Fibroblast of lung (primary cell): ENCODE measurements around the gene CILP. TPM values are rescaled to one million over a fixed set of nuclear protein-coding genes. Genes with fewer than 3 reads are reported as not detected.

Source experiments
- DNase-seq, 2 donors: peaks; one replicate each; pipeline versions ENCODE4 v3.0.0 to v3.0.0-alpha.2; 2010; ENCODE audit warnings: low read depth in 2 of 2
- H2AFZ ChIP-seq: 2 replicates; pipeline ENCODE4 v1.5.1; 2012; ENCODE audit warnings: low read length, control low read depth, inconsistent platforms
- H3K27ac ChIP-seq: 2 replicates; pipeline ENCODE4 v1.5.1; 2011; ENCODE audit warnings: low read length, control low read depth; ENCODE audit not compliant: insufficient read depth
- H3K27me3 ChIP-seq: 2 replicates; pipeline ENCODE4 v1.5.1; 2011; ENCODE audit warnings: mild to moderate bottlenecking, low read length; ENCODE audit not compliant: control insufficient read depth, insufficient read depth
- H3K36me3 ChIP-seq: 2 replicates; pipeline ENCODE4 v1.5.1; 2011; ENCODE audit warnings: low read length; ENCODE audit not compliant: control insufficient read depth, insufficient read depth
- H3K4me1 ChIP-seq: 2 replicates; pipeline ENCODE4 v1.5.1; 2011; ENCODE audit warnings: low read length; ENCODE audit not compliant: control insufficient read depth, insufficient read depth; ENCODE audit errors: extremely low read depth
- H3K4me2 ChIP-seq: 2 replicates; pipeline ENCODE4 v1.5.1; 2011; ENCODE audit warnings: low read length, control low read depth; ENCODE audit not compliant: insufficient read depth; ENCODE audit errors: extremely low read depth
- H3K4me3 ChIP-seq, 4 experiments: fragments of 200-600 bp in 1 of 4; sonication (generic) in 1 of 4; replicated peaks in 1 of 4; 2 replicates each; pipeline ENCODE4 v1.5.1; 2011 to 2016; ENCODE audit warnings: low read length in 4 of 4, low read depth in 3 of 4, mild to moderate bottlenecking in 3 of 4, control low read depth in 2 of 4, inconsistent platforms in 1 of 4, mixed read lengths in 1 of 4; ENCODE audit not compliant: insufficient read depth in 1 of 4; ENCODE audit errors: control extremely low read depth in 1 of 4
- H3K79me2 ChIP-seq: 2 replicates; pipeline ENCODE4 v1.5.1; 2012; ENCODE audit warnings: mild to moderate bottlenecking, low read length, inconsistent platforms; ENCODE audit not compliant: control insufficient read depth, insufficient read depth
- H3K9ac ChIP-seq: 2 replicates; pipeline ENCODE4 v1.5.1; 2011; ENCODE audit warnings: mild to moderate bottlenecking, low read length, control low read depth; ENCODE audit not compliant: insufficient read depth
- H3K9me3 ChIP-seq: 2 replicates; pipeline ENCODE4 v1.5.1; 2012; ENCODE audit warnings: low read depth, low read length; ENCODE audit not compliant: control insufficient read depth, insufficient read depth
- H4K20me1 ChIP-seq: 2 replicates; pipeline ENCODE4 v1.5.1; 2011; ENCODE audit warnings: low read length; ENCODE audit not compliant: control insufficient read depth, insufficient read depth; ENCODE audit errors: extremely low read depth
- CTCF ChIP-seq, 2 donors: IDR thresholded peaks in 1 of 2; conservative IDR thresholded peaks in 1 of 2; 1 replicate in 1 of 2; 2 replicates in 1 of 2; pipeline ENCODE4 v1.5.1; 2011 to 2012; ENCODE audit warnings: low read length in 2 of 2, control low read depth in 1 of 2, inconsistent platforms in 1 of 2, low read depth in 1 of 2, mild to moderate bottlenecking in 1 of 2
- EZH2 ChIP-seq: IDR thresholded peaks from 2 replicates; pipeline ENCODE4 v1.5.1; 2012; ENCODE audit warnings: low read length, control low read depth, mild to moderate bottlenecking; ENCODE audit errors: missing control alignments
- polyA plus RNA-seq, 2 donors: library from polyadenylated mRNA; depleted of rRNA in 1 of 2; stranded (reverse) in 1 of 2; unstranded in 1 of 2; fragments of >200 nt; gene quantifications; 2 replicates each; pipeline ENCODE4 v1.2.1, GENCODE V29; 2011 to 2012; ENCODE audit warnings: missing spikeins in 1 of 2
- total RNA-seq: library from RNA; depleted of rRNA; stranded (reverse); fragments of >200 nt; gene quantifications from 2 replicates; pipeline ENCODE4 v1.2.1, GENCODE V29; 2014

Gene CILP
- total and polyA plus RNA-seq, 2 donors (not counting 1 experiment from before 2014, with no cell fraction given) = 0.06 to 0.17 TPM

DNA sequence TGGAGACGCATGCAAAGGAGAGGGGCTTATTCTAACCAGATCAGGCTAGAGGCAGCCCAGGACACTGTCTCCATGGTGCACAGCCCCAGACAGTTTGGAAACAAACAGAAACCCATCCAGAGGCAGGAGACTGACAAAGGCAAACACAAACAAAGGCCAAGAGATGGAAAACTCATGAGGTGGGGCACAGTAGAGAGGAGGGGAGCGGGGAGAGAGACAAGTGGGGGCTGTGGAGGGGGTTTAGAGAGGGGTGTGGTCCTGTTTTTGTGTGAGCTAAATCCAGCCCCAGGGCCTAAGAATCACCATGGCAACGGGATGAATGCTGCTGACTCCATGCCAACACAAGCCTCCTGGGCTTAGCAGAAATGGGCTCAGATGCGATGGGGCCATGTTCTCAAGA, 43.1 kb upstream of the CILP start:
- no peak overlapping the region for H3K27ac ChIP-seq
- no peak overlapping the region for H3K4me2 ChIP-seq
- H3K4me1 ChIP-seq = no peaks in the 10 kb centered on the region
- H4K20me1 ChIP-seq = no peaks in the 10 kb centered on the region
- no peaks in the 10 kb centered on the region for H3K9me3 ChIP-seq
- no peaks in the 10 kb centered on the region for H3K79me2 ChIP-seq
- no peak overlapping the region for H2AFZ ChIP-seq
- no peaks in the 10 kb centered on the region for H3K36me3 ChIP-seq
- no peak for TF ChIP-seq CTCF (conservative IDR thresholded peaks at IDR 0.05 in 1 of 2, IDR thresholded peaks at IDR 0.05 in 1 of 2; ENCODE audit: low read depth in 1 of 2, low read length in 2 of 2)
- TF ChIP-seq EZH2 = no peak
- no peak for DNase-seq
- H3K27me3 ChIP-seq = no peaks in the 10 kb centered on the region
- H3K9ac ChIP-seq = no peak overlapping the region
- H3K4me3 ChIP-seq = no peak overlapping the region

DNA sequence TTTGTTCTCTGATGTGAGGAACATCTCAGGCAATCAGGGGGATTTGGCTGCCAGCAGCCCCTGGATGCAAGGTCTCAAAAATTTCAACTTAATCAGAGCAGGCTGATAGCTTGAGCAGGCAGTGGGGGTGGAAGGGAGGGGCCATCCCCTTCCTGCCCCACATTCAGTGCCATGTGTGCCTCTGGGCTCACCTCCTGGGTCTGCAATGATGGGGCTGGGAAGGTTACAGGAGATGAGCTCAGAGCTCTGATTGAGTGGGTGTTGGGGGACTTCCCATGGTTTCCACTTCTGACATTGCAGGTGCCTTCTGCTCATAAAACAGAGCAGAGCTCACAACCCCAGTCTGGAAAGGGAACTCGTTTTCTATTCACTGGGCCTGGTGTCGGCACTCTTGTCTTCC, 38.4 kb upstream of the CILP start:
- no peak overlapping the region for H3K4me3 ChIP-seq
- DNase-seq = no peak
- H3K27ac ChIP-seq = no peak overlapping the region
- H3K4me1 ChIP-seq = peaks cover 7% of the 10 kb centered on the region
- no peak for TF ChIP-seq EZH2
- no peak for TF ChIP-seq CTCF (conservative IDR thresholded peaks at IDR 0.05 in 1 of 2, IDR thresholded peaks at IDR 0.05 in 1 of 2; ENCODE audit: low read depth in 1 of 2, low read length in 2 of 2)
- no peak overlapping the region for H3K4me2 ChIP-seq
- no peaks in the 10 kb centered on the region for H3K36me3 ChIP-seq
- H4K20me1 ChIP-seq = no peaks in the 10 kb centered on the region
- H3K79me2 ChIP-seq = no peaks in the 10 kb centered on the region
- H3K9ac ChIP-seq = no peak overlapping the region
- no peak overlapping the region for H2AFZ ChIP-seq
- no peaks in the 10 kb centered on the region for H3K27me3 ChIP-seq
- no peaks in the 10 kb centered on the region for H3K9me3 ChIP-seq

DNA sequence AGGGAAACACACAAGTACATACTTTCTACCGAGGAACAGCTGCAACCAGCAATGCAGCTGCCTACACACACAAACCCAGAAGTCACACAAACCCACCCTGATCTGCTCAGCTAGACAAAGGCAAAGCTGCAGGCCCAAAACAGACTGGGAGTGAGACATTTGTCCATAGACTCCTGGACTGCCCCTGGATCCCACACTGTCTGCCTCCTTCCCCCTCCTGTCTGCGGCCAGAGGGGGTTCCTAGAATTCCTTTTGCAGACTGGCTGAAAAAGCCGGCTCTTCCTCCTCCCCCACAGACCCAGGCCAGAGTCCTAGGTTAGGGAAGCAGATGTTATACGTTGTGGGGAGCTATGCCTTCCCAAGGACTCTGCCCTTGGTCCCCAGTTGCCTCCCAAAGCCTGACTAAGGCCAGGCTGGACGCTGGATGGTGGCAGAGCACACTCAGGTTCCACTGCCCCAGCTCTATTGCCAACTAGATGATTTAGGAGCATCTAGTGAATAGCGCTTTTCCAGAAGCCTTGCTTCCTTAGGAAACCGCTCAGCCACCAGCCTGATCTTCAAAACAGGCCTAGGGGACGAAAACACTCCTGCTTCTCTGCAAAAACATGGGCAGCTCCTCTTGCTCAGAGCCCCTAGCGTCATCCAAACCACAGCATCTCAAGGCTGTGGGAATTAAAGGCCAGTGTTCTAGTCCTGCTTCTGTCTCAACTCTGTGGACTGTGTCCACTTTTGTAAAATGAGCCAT, 37.4 kb upstream of the CILP start:
- Histone ChIP-seq H3K79me2 (no peaks in the 10 kb centered on the region), H3K4me2 (no peak overlapping the region), H3K36me3 (no peaks in the 10 kb centered on the region), H3K27ac (no peak overlapping the region), H2AFZ (no peak overlapping the region), H3K27me3 (no peaks in the 10 kb centered on the region), H3K4me3 (no peak overlapping the region), H3K9ac (no peak overlapping the region), H3K9me3 (no peaks in the 10 kb centered on the region), H3K4me1 (peaks cover 7% of the 10 kb centered on the region), H4K20me1 (no peaks in the 10 kb centered on the region)
- no peak for TF ChIP-seq CTCF (conservative IDR thresholded peaks at IDR 0.05 in 1 of 2, IDR thresholded peaks at IDR 0.05 in 1 of 2; ENCODE audit: low read depth in 1 of 2, low read length in 2 of 2)
- TF ChIP-seq EZH2 = no peak
- DNase-seq = no peak
